HepG2 (cell line): ENCODE measurements around the gene USP7. TPM values are rescaled to one million over a fixed set of nuclear protein-coding genes. Genes with fewer than 3 reads are reported as not detected.

ENCODE experiments used
- ATAC-seq: fragments of 200-7000 bp; cut with Tn5 transposase; 3 replicates; pipeline ENCODE4 v1.9.1; 2020; ENCODE audit warnings: mild to moderate bottlenecking, moderate library complexity
- BruUV-seq: library from RNA; stranded (reverse); fragments of 400-500 nt; replicated peaks from 2 replicates; lab custom pipeline; 2021; lab: Mats Ljungman, UMichigan
- CTCF ChIA-PET: fragments of 300-600 bp; formaldehyde crosslinking; extraction: SDS; loops from one replicate; lab custom pipeline; 2021; ENCODE audit warnings: low total read pairs, inconsistent platforms, low intra/inter-chr PET ratio; lab: Yijun Ruan, JAX
- POLR2A ChIA-PET: fragments of 350-600 bp; sonication (Branson Sonifier 250); formaldehyde crosslinking; loops from one replicate; lab custom pipeline; 2020; ENCODE audit warnings: antibody characterized with exemption, inconsistent platforms; lab: Yijun Ruan, JAX
- DNase-seq: peaks from one replicate; pipeline ENCODE4 v3.0.0-alpha.2; 2015; ENCODE audit warnings: low spot score
- FAIRE-seq: peaks from 3 replicates; lab custom pipeline; 2011; peaks lifted over from hg19 to GRCh38; lab: Jason Lieb, UNC
- H2AFZ ChIP-seq: one replicate; pipeline ENCODE4 v1.6.1; 2011; ENCODE audit warnings: low read length, inconsistent platforms
- H3K27ac ChIP-seq: fragments of 300-600 bp; 3 replicates; pipeline ENCODE4 v1.8.0; 2011; ENCODE audit warnings: mixed run types, mild to moderate bottlenecking, mixed read lengths, low read length, inconsistent platforms; ENCODE audit not compliant: insufficient read depth; ENCODE audit errors: extremely low read length
- H3K27me3 ChIP-seq, 2 experiments: fragments of 200-600 bp in 1 of 2; 2 replicates in 1 of 2; 3 replicates in 1 of 2; pipeline versions ENCODE4 v1.6.0 to v1.8.0; 2011; ENCODE audit warnings: low read length in 2 of 2, mild to moderate bottlenecking in 2 of 2, moderate library complexity in 2 of 2, inconsistent platforms in 1 of 2; ENCODE audit not compliant: insufficient read depth in 2 of 2, control insufficient read depth in 1 of 2
- H3K36me3 ChIP-seq, 2 experiments: fragments of 200-600 bp in 1 of 2; replicated peaks in 1 of 2; 2 replicates in 1 of 2; 3 replicates in 1 of 2; pipeline versions ENCODE4 v1.5.1 to v1.8.0; 2011; ENCODE audit warnings: low read length in 2 of 2, inconsistent platforms in 1 of 2; ENCODE audit not compliant: insufficient read depth in 2 of 2, control insufficient read depth in 1 of 2
- H3K4me1 ChIP-seq: 2 replicates; pipeline ENCODE4 v1.5.1; 2012; ENCODE audit warnings: low read length, inconsistent platforms; ENCODE audit not compliant: insufficient read depth
- H3K4me2 ChIP-seq: 2 replicates; pipeline ENCODE4 v1.6.0; 2011; ENCODE audit warnings: low read depth, low read length, inconsistent platforms
- H3K4me3 ChIP-seq, 3 experiments: fragments of 200-600 bp in 1 of 3; sonication (generic), shearing (Covaris generic) in 1 of 3; replicated peaks in 1 of 3; 2 replicates each; pipeline ENCODE4 v1.5.1; 2011 to 2016; ENCODE audit warnings: low read length in 3 of 3, inconsistent platforms in 2 of 3, low read depth in 2 of 3, mild to moderate bottlenecking in 2 of 3, control low read depth in 1 of 3, mixed read lengths in 1 of 3; ENCODE audit not compliant: insufficient read depth in 1 of 3
- H3K79me2 ChIP-seq: one replicate; pipeline ENCODE4 v1.6.1; 2011; ENCODE audit warnings: low read length, inconsistent platforms; ENCODE audit not compliant: insufficient read depth
- H3K9ac ChIP-seq: 2 replicates; pipeline ENCODE4 v1.6.0; 2011; ENCODE audit warnings: mild to moderate bottlenecking, low read depth, low read length, inconsistent platforms; ENCODE audit not compliant: insufficient read depth
- H3K9me3 ChIP-seq: 2 replicates; pipeline ENCODE4 v1.5.1; 2012; ENCODE audit warnings: mild to moderate bottlenecking, low read length
- H4K20me1 ChIP-seq: 2 replicates; pipeline ENCODE4 v1.6.0; 2011; ENCODE audit warnings: inconsistent platforms, mild to moderate bottlenecking, low read length, moderate library complexity; ENCODE audit not compliant: insufficient read depth
- EED ChIP-seq: sonication (generic); formaldehyde crosslinking; IDR thresholded peaks from 2 replicates; pipeline ENCODE4 v1.5.0; 2020; ENCODE audit warnings: mild to moderate bottlenecking, missing genetic modification reagents
- KDM5B ChIP-seq: sonication (generic); formaldehyde crosslinking; IDR thresholded peaks from 2 replicates; pipeline ENCODE4 v1.4.0; 2020; ENCODE audit warnings: missing genetic modification reagents, mild to moderate bottlenecking, borderline replicate concordance
- KLF15 ChIP-seq: sonication (generic); formaldehyde crosslinking; IDR thresholded peaks from 2 replicates; pipeline ENCODE4 v1.8.1; 2023; ENCODE audit warnings: borderline replicate concordance, mild to moderate bottlenecking, inconsistent platforms, missing genetic modification reagents, mixed read lengths
- NCOA2 ChIP-seq: sonication (generic); formaldehyde crosslinking; IDR thresholded peaks from 2 replicates; pipeline ENCODE4 v1.8.0; 2022; ENCODE audit warnings: inconsistent platforms
- NCOR1 ChIP-seq: fragments of 200-600 bp; sonication (generic); IDR thresholded peaks from 2 replicates; pipeline ENCODE4 v1.7.0; 2017; ENCODE audit warnings: antibody characterized with exemption, low read length, borderline replicate concordance
- POLR2AphosphoS2 ChIP-seq: IDR thresholded peaks from 2 replicates; pipeline ENCODE4 v1.6.1; 2011; ENCODE audit warnings: low read depth, low read length, improper control_type of control experiment
- RBM22 ChIP-seq: fragments of 200-400 bp; formaldehyde crosslinking; optimal IDR thresholded peaks from 2 replicates; pipeline ENCODE3; 2017; ENCODE audit warnings: mild to moderate bottlenecking, low read length, moderate library complexity
- SSRP1 ChIP-seq: IDR thresholded peaks from 2 replicates; pipeline ENCODE4 v1.6.1; 2016; ENCODE audit warnings: control low read depth
- ZNF558 ChIP-seq: sonication (generic); formaldehyde crosslinking; IDR thresholded peaks from 2 replicates; pipeline ENCODE4 v1.9.0; 2022; ENCODE audit warnings: mild to moderate bottlenecking, missing genetic modification reagents, borderline replicate concordance
- ZNF644 ChIP-seq: IDR thresholded peaks from 2 replicates; pipeline ENCODE4 v1.6.1; 2016; ENCODE audit warnings: low read depth
- ZNF800 ChIP-seq: sonication (generic); formaldehyde crosslinking; IDR thresholded peaks from 2 replicates; pipeline ENCODE4 v1.4.0; 2020; ENCODE audit warnings: missing genetic modification reagents
- WGBS: methylation state at CpG from one replicate; pipeline ENCODE4 v1.1.6; 2017; ENCODE audit warnings: low lambda C conversion rate; 5-methylcytosine and 5-hydroxymethylcytosine counted together
- in situ Hi-C: cut with HindIII; loops from 2 replicates; pipeline ENCODE4 v1.10.0; 2017; ENCODE audit warnings: low pct_unique_long_range_greater_than_20kb; ENCODE audit not compliant: extremely low pct_ligation_motif_present
- intact Hi-C: fragments of 100-400 bp; cut with micrococcal nuclease; formaldehyde crosslinking; loops from one replicate; pipeline ENCODE4 v1.10.0; 2022; ENCODE audit not compliant: unreplicated experiment
- polyA plus RNA-seq, 8 experiments: library from polyadenylated mRNA; depleted of rRNA in 3 of 8; stranded (reverse) in 7 of 8; unstranded in 1 of 8; fragments of >200 nt; fragmentation: Illumina TruSeq in 4 of 8; extraction: Trizol in 4 of 8; gene quantifications; 2 replicates each; pipeline versions ENCODE4 v1.2.1 to v1.2.3, GENCODE V29; 2011 to 2016; ENCODE audit warnings: low read depth in 4 of 8, missing spikeins in 1 of 8, mixed read lengths in 1 of 8; ENCODE audit not compliant: insufficient read depth in 1 of 8
- total RNA-seq, 5 experiments: library from RNA; depleted of rRNA; stranded (reverse); fragments of >200 nt; fragmentation: Illumina TruSeq; extraction: Trizol; gene quantifications; 2 replicates each; pipeline ENCODE4 v1.2.3, GENCODE V29; 2016; ENCODE audit warnings: low read depth in 1 of 5
- TF ChIP-seq, protein P1 (sequence below): sonication (generic); formaldehyde crosslinking; IDR thresholded peaks from 2 replicates; pipeline ENCODE4 v1.5.1; 2020; ENCODE audit warnings: mild to moderate bottlenecking, missing genetic modification reagents, borderline replicate concordance

USP7 gene
- total and polyA plus RNA-seq, 2 of the 13 experiments (the other 11 are each of a cell fraction or from before 2014, with no cell fraction given), result 52.5 to 173 TPM

- in situ Hi-C loops, result no loop called here
- intact Hi-C loops, result loop anchor here (2.0 to 10.0 kb wide), 4 partner anchors 13 to 197 kb away; partner anchors contain the start of gene HAPSTR1
- Histone ChIP-seq H3K27ac (no peak overlapping the region), H3K79me2 (peaks cover 99% of the 10 kb centered on the region), H3K9ac (no peak overlapping the region), H3K9me3 (no peaks in the 10 kb centered on the region), H2AFZ (no peak overlapping the region), H3K4me1 (peaks cover 76% of the 10 kb centered on the region), H3K27me3 (no peaks in the 10 kb centered on the region), H3K4me2 (no peak overlapping the region), H3K4me3 (no peak overlapping the region), H4K20me1 (peaks cover 99% of the 10 kb centered on the region), H3K36me3 (peaks cover 3 to 6% of the 10 kb centered on the region in 2 experiments; a peak in 1 of 5 replicates)
- no peak for ATAC-seq
- 80% methylated on average over 4 of the region's 4 CpGs for WGBS
- DNase-seq, result no peak
- no peak for FAIRE-seq
- TF ChIP-seq NCOR1, result no peak
- peak; percentile 50 for TF ChIP-seq RBM22
- TF ChIP-seq POLR2AphosphoS2, result no peak
- TF ChIP-seq KDM5B (CRISPR knock-in tag), result no peak
- BruUV-seq, result no TSS peak
- ChIA-PET CTCF (interaction anchor here (2.1 kb wide), 1 partner anchor 32 kb away, joined by 7 read pairs; no protein-coding TSS in a partner anchor), POLR2A (no interaction called here)
Measured at GRCh38 chr16:8937803-8938202, 25.9 kb downstream of the USP7 start.

GRCh38 chr16:8936421-8936820 lies 27.3 kb downstream of the USP7 start:
- peaks cover 100% of the 10 kb centered on the region for H3K79me2 ChIP-seq
- no peaks in the 10 kb centered on the region for H3K9me3 ChIP-seq
- H3K4me3 ChIP-seq, result no peak overlapping the region
- BruUV-seq, result no TSS peak
- peak; percentile 70 for DNase-seq
- intact Hi-C loops, result loop anchor here (1.0 to 10.0 kb wide), 7 partner anchors 8 to 198 kb away; partner anchors contain the start of gene HAPSTR1
- H4K20me1 ChIP-seq, result peaks cover 100% of the 10 kb centered on the region
- H3K36me3 ChIP-seq, result peaks cover 2 to 6% of the 10 kb centered on the region in 2 experiments; a peak in 1 of 5 replicates
- ChIA-PET POLR2A (interaction anchor here (0.6 to 2.2 kb wide), 8 partner anchors 13 to 155 kb away, joined by 3 to 17 read pairs (median 3); no protein-coding TSS in a partner anchor), CTCF (interaction anchor here (0.6 to 2.7 kb wide), 4 partner anchors 19 to 199 kb away, joined by 3 to 30 read pairs (median 8); no protein-coding TSS in a partner anchor)
- H2AFZ ChIP-seq, result no peak overlapping the region
- ATAC-seq, result peak; percentile 94
- in situ Hi-C loops, result no loop called here
- H3K27ac ChIP-seq, result no peak overlapping the region
- H3K27me3 ChIP-seq, result no peaks in the 10 kb centered on the region
- no peak overlapping the region for H3K4me2 ChIP-seq
- H3K9ac ChIP-seq, result no peak overlapping the region
- peak; percentile 91 for FAIRE-seq
- H3K4me1 ChIP-seq, result peaks cover 64% of the 10 kb centered on the region
- 0 out of 2 replicates have a peak, but pooled peaks have one; percentile 66 for TF ChIP-seq SSRP1 (CRISPR knock-in tag)
- TF ChIP-seq ZNF644 (CRISPR knock-in tag), result 0 out of 2 replicates have a peak, but pooled peaks have one; percentile 24
- 0 out of 2 replicates have a peak, but pooled peaks have one; percentile 13 for TF ChIP-seq ZNF558 (CRISPR knock-in tag)
- no peak for TF ChIP-seq EED (CRISPR knock-in tag)
- no peak for TF ChIP-seq KLF15 (CRISPR knock-in tag)
- TF ChIP-seq, protein P1, sequence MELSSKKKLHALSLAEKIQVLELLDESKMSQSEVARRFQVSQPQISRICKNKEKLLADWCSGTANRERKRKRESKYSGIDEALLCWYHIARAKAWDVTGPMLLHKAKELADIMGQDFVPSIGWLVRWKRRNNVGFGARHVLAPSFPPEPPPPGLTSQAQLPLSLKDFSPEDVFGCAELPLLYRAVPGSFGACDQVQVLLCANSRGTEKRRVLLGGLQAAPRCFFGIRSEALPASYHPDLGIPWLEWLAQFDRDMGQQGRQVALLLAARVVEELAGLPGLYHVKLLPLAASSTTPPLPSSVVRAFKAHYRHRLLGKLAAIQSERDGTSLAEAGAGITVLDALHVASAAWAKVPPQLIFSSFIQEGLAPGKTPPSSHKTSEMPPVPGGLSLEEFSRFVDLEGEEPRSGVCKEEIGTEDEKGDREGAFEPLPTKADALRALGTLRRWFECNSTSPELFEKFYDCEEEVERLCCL, result no peak
- no peak for TF ChIP-seq NCOA2 (CRISPR knock-in tag)
- no peak for TF ChIP-seq ZNF800 (CRISPR knock-in tag)
